Neuron (in vitro differentiated cells): Measurements from ENCODE around the gene NAPG.

Experiments used
- H2AFZ ChIP-seq: one replicate; pipeline ENCODE4 v1.6.1; 2013; ENCODE audit warnings: low read depth, mild to moderate bottlenecking, inconsistent platforms, low read length, moderate library complexity
- H3K27me3 ChIP-seq: one replicate; pipeline ENCODE4 v1.6.1; 2013; ENCODE audit warnings: low read length; ENCODE audit not compliant: insufficient read depth
- H3K36me3 ChIP-seq: one replicate; pipeline ENCODE4 v1.6.1; 2013; ENCODE audit warnings: low read length; ENCODE audit not compliant: insufficient read depth
- H3K4me1 ChIP-seq: one replicate; pipeline ENCODE4 v1.6.1; 2013; ENCODE audit warnings: low read length; ENCODE audit not compliant: insufficient read depth
- H3K4me3 ChIP-seq: 2 replicates; pipeline ENCODE4 v1.5.1; 2013; ENCODE audit warnings: mild to moderate bottlenecking, low read length, moderate library complexity
- H3K9me3 ChIP-seq: one replicate; pipeline ENCODE4 v1.6.1; 2013; ENCODE audit warnings: low read length

NAPG gene

GRCh38 chr18:10519999-10520935 is 5.6 kb upstream of the NAPG start:
- Histone ChIP-seq H3K27me3 (no peaks in the 10 kb centered on the region), H2AFZ (no peak overlapping the region), H3K4me3 (no peak overlapping the region), H3K36me3 (no peaks in the 10 kb centered on the region), H3K4me1 (peaks cover 21% of the 10 kb centered on the region), H3K9me3 (no peaks in the 10 kb centered on the region)

GRCh38 chr18:10521566-10521965 is 4.3 kb upstream of the NAPG start:
- Histone ChIP-seq H3K9me3 (no peaks in the 10 kb centered on the region), H2AFZ (no peak overlapping the region), H3K36me3 (no peaks in the 10 kb centered on the region), H3K4me3 (no peak overlapping the region), H3K4me1 (peaks cover 22% of the 10 kb centered on the region), H3K27me3 (no peaks in the 10 kb centered on the region)

- no peaks in the 10 kb centered on the region for H3K9me3 ChIP-seq
- no peak overlapping the region for H2AFZ ChIP-seq
- H3K36me3 ChIP-seq, result no peaks in the 10 kb centered on the region
- H3K4me3 ChIP-seq, result no peak overlapping the region
- H3K27me3 ChIP-seq, result no peaks in the 10 kb centered on the region
- H3K4me1 ChIP-seq, result peaks cover 28% of the 10 kb centered on the region
Observed at GRCh38 chr18:10522574-10522973, 3.3 kb upstream of the NAPG start.

GRCh38 chr18:10523544-10523943 is 2.3 kb upstream of the NAPG start:
- H3K27me3 ChIP-seq, result no peaks in the 10 kb centered on the region
- no peaks in the 10 kb centered on the region for H3K36me3 ChIP-seq
- no peak overlapping the region for H3K4me3 ChIP-seq
- H2AFZ ChIP-seq, result no peak overlapping the region
- no peaks in the 10 kb centered on the region for H3K9me3 ChIP-seq
- H3K4me1 ChIP-seq, result peaks cover 23% of the 10 kb centered on the region

- H3K36me3 ChIP-seq, result no peaks in the 10 kb centered on the region
Observed at GRCh38 chr18:10524507-10525370, 1.1 kb upstream of the NAPG start.

GRCh38 chr18:10525371-10525691 is 496 bp upstream of the NAPG start:
- H3K36me3 ChIP-seq, result no peaks in the 10 kb centered on the region
- H3K4me1 ChIP-seq, result peaks cover 9% of the 10 kb centered on the region
- H3K4me3 ChIP-seq, result peak overlapping the region; percentile 84
- H3K27me3 ChIP-seq, result no peaks in the 10 kb centered on the region
- H2AFZ ChIP-seq, result peak overlapping the region; percentile 3
- H3K9me3 ChIP-seq, result no peaks in the 10 kb centered on the region

More at GRCh38 chr18:10524507-10525370, 1.1 kb upstream of the NAPG start:
- Histone ChIP-seq H3K27me3 (no peaks in the 10 kb centered on the region), H3K4me1 (peaks cover 12% of the 10 kb centered on the region), H2AFZ (peak overlapping the region; percentile 3), H3K9me3 (no peaks in the 10 kb centered on the region), H3K4me3 (no peak overlapping the region)

GRCh38 chr18:10526561-10526949 is 728 bp downstream of the NAPG start:
- H3K27me3 ChIP-seq, result no peaks in the 10 kb centered on the region
- no peak overlapping the region for H2AFZ ChIP-seq
- H3K4me1 ChIP-seq, result peaks cover 9% of the 10 kb centered on the region
- H3K36me3 ChIP-seq, result peaks cover 2% of the 10 kb centered on the region
- H3K9me3 ChIP-seq, result no peaks in the 10 kb centered on the region
- H3K4me3 ChIP-seq, result peak overlapping the region; percentile 84

- H3K27me3 ChIP-seq, result no peaks in the 10 kb centered on the region
- H3K9me3 ChIP-seq, result no peaks in the 10 kb centered on the region
- no peak overlapping the region for H3K4me3 ChIP-seq
- no peak overlapping the region for H2AFZ ChIP-seq
- H3K4me1 ChIP-seq, result peaks cover 9% of the 10 kb centered on the region
- H3K36me3 ChIP-seq, result peaks cover 6% of the 10 kb centered on the region
Observed at GRCh38 chr18:10528439-10528838, 2.6 kb downstream of the NAPG start.

GRCh38 chr18:10530002-10530401 is 4.2 kb downstream of the NAPG start:
- Histone ChIP-seq H3K4me3 (no peak overlapping the region), H3K9me3 (no peaks in the 10 kb centered on the region), H3K4me1 (peaks cover 9% of the 10 kb centered on the region), H2AFZ (no peak overlapping the region), H3K27me3 (no peaks in the 10 kb centered on the region), H3K36me3 (peaks cover 6% of the 10 kb centered on the region)

GRCh38 chr18:10530852-10531251 is 5.0 kb downstream of the NAPG start:
- no peaks in the 10 kb centered on the region for H3K27me3 ChIP-seq
- no peaks in the 10 kb centered on the region for H3K9me3 ChIP-seq
- peaks cover 9% of the 10 kb centered on the region for H3K4me1 ChIP-seq
- H3K36me3 ChIP-seq, result peaks cover 6% of the 10 kb centered on the region
- no peak overlapping the region for H2AFZ ChIP-seq
- H3K4me3 ChIP-seq, result no peak overlapping the region

GRCh38 chr18:10533111-10533510 is 7.3 kb downstream of the NAPG start:
- no peaks in the 10 kb centered on the region for H3K27me3 ChIP-seq
- no peak overlapping the region for H2AFZ ChIP-seq
- no peaks in the 10 kb centered on the region for H3K4me1 ChIP-seq
- no peaks in the 10 kb centered on the region for H3K9me3 ChIP-seq
- no peak overlapping the region for H3K4me3 ChIP-seq
- H3K36me3 ChIP-seq, result peaks cover 6% of the 10 kb centered on the region

- Histone ChIP-seq H3K36me3 (peaks cover 26% of the 10 kb centered on the region), H2AFZ (no peak overlapping the region), H3K9me3 (no peaks in the 10 kb centered on the region)
Observed at GRCh38 chr18:10536280-10536679, 10.5 kb downstream of the NAPG start.

GRCh38 chr18:10537765-10538164 is 11.9 kb downstream of the NAPG start:
- H2AFZ ChIP-seq, result no peak overlapping the region
- peaks cover 28% of the 10 kb centered on the region for H3K36me3 ChIP-seq
- H3K27me3 ChIP-seq, result no peaks in the 10 kb centered on the region
- no peaks in the 10 kb centered on the region for H3K9me3 ChIP-seq
- no peak overlapping the region for H3K4me3 ChIP-seq
- H3K4me1 ChIP-seq, result no peaks in the 10 kb centered on the region

More at GRCh38 chr18:10536280-10536679, 10.5 kb downstream of the NAPG start:
- H3K27me3 ChIP-seq, result no peaks in the 10 kb centered on the region
- no peak overlapping the region for H3K4me3 ChIP-seq
- H3K4me1 ChIP-seq, result no peaks in the 10 kb centered on the region
